Naive thymus-derived CD4-positive, alpha-beta T cell (primary cell): ENCODE results near the gene AKT1S1. TPM values are rescaled to one million over a fixed set of nuclear protein-coding genes. Genes with fewer than 3 reads are reported as not detected.
A peak's percentile ranks its signal among the peaks of the same experiment; 100 is the strongest.

Source experiments
- ATAC-seq: fragments of 150-1000 bp; cut with Tn5 transposase; 2 replicates; pipeline ENCODE4 v1.10.0; 2021; ENCODE audit warnings: mild to moderate bottlenecking, moderate library complexity
- CTCF ChIA-PET: fragments of 350-600 bp; sonication (Branson Sonifier 250); formaldehyde crosslinking; loops from one replicate; lab custom pipeline; 2021; ENCODE audit warnings: antibody characterized with exemption; lab: Charles Lee
- POLR2A ChIA-PET: fragments of 350-600 bp; sonication (Branson Sonifier 250); formaldehyde crosslinking; loops from one replicate; lab custom pipeline; 2021; ENCODE audit warnings: antibody characterized with exemption, inconsistent platforms; lab: Charles Lee
- DNase-seq, 9 donors: peaks; one replicate each; pipeline versions ENCODE4 v3.0.0 to v3.0.0-alpha.2; 2020 to 2022; ENCODE audit warnings: mixed read lengths in 1 of 9
- H3K27ac ChIP-seq: one replicate; pipeline ENCODE4 v1.7.0; 2013; ENCODE audit warnings: mild to moderate bottlenecking, low read depth, low read length, moderate library complexity
- H3K27me3 ChIP-seq, 2 donors: one replicate each; pipeline ENCODE4 v1.7.0; 2013; ENCODE audit warnings: low read length in 2 of 2, mild to moderate bottlenecking in 2 of 2, moderate library complexity in 2 of 2; ENCODE audit not compliant: control insufficient read depth in 2 of 2, insufficient read depth in 2 of 2
- H3K36me3 ChIP-seq, 3 experiments: 1 replicate in 2 of 3; 2 replicates in 1 of 3; pipeline ENCODE4 v1.7.0; 2013; ENCODE audit warnings: low read length in 3 of 3, mild to moderate bottlenecking in 3 of 3, moderate library complexity in 1 of 3; ENCODE audit not compliant: insufficient read depth in 3 of 3, control insufficient read depth in 2 of 3
- H3K4me1 ChIP-seq, 2 donors: one replicate each; pipeline ENCODE4 v1.7.0; 2013; ENCODE audit warnings: low read length in 2 of 2, mild to moderate bottlenecking in 2 of 2, moderate library complexity in 1 of 2; ENCODE audit not compliant: control insufficient read depth in 2 of 2, insufficient read depth in 2 of 2
- H3K4me3 ChIP-seq: 2 replicates; pipeline ENCODE4 v1.7.0; 2013; ENCODE audit warnings: mild to moderate bottlenecking, low read length
- H3K9me3 ChIP-seq, 3 experiments: 1 replicate in 2 of 3; 2 replicates in 1 of 3; pipeline ENCODE4 v1.7.0; 2013; ENCODE audit warnings: low read length in 3 of 3; ENCODE audit not compliant: control insufficient read depth in 2 of 3
- H3K27ac Mint-ChIP-seq, 9 donors: one replicate each; pipeline ENCODE4 v1.8.0; 2020 to 2022; ENCODE audit warnings: mixed read lengths in 9 of 9, mild to moderate bottlenecking in 8 of 9, moderate library complexity in 5 of 9, inconsistent platforms in 2 of 9
- H3K27me3 Mint-ChIP-seq, 5 donors: one replicate each; pipeline ENCODE4 v1.8.0; 2021 to 2022; ENCODE audit warnings: mixed read lengths in 5 of 5, mild to moderate bottlenecking in 1 of 5
- H3K36me3 Mint-ChIP-seq, 5 donors: one replicate each; pipeline ENCODE4 v1.8.0; 2020 to 2022; ENCODE audit warnings: mixed read lengths in 5 of 5, mild to moderate bottlenecking in 3 of 5, inconsistent platforms in 1 of 5
- H3K4me1 Mint-ChIP-seq, 7 donors: one replicate each; pipeline ENCODE4 v1.8.0; 2020 to 2022; ENCODE audit warnings: mixed read lengths in 7 of 7, mild to moderate bottlenecking in 3 of 7, inconsistent platforms in 1 of 7
- H3K4me3 Mint-ChIP-seq, 10 donors: one replicate each; pipeline ENCODE4 v1.8.0; 2020 to 2022; ENCODE audit warnings: mild to moderate bottlenecking in 10 of 10, mixed read lengths in 10 of 10, moderate library complexity in 6 of 10, inconsistent platforms in 2 of 10
- H3K9me3 Mint-ChIP-seq, 11 donors: one replicate each; pipeline ENCODE4 v1.8.0; 2020 to 2022; ENCODE audit warnings: mixed read lengths in 11 of 11, mild to moderate bottlenecking in 4 of 11, inconsistent platforms in 1 of 11, moderate library complexity in 1 of 11
- intact Hi-C, 2 donors: fragments of 100-400 bp; cut with micrococcal nuclease; formaldehyde crosslinking; loops; one replicate each; pipeline ENCODE4 v1.15.1; 2023
- polyA plus RNA-seq, 2 donors: library from polyadenylated mRNA; unstranded; fragments of 300-500 nt; fragmentation: Illumina TruSeq; gene quantifications; one replicate each; pipeline ENCODE4 v1.2.3, GENCODE V29; 2021
- total RNA-seq, 6 experiments: library from RNA in 5 of 6; stranded (reverse) in 5 of 6; gene quantifications; 1 replicate in 5 of 6; 2 replicates in 1 of 6; pipeline ENCODE4 v1.2.3 and lab custom pipeline; 2021 to 2026

The AKT1S1 gene
- total and polyA plus RNA-seq, 7 experiments from 2014 or later: 4.7 to 25.7 (median 17.3) TPM

- peak overlapping the region in 6 of 9 donors; percentile 1 to 78 (median 56) for H3K27ac Mint-ChIP-seq
- CTCF ChIA-PET: no interaction called here
- DNase-seq: no peak
Measured at GRCh38 chr19:49915271-49915670, 38.1 kb upstream of the AKT1S1 start.

GRCh38 chr19:49913720-49914119, 36.6 kb upstream of the AKT1S1 start:
- H3K36me3 ChIP-seq: peaks cover 0 to 66% (median 6%) of the 10 kb centered on the region in 3 experiments
- no peaks in the 10 kb centered on the region for H3K9me3 ChIP-seq
- H3K27me3 ChIP-seq: no peaks in the 10 kb centered on the region
- POLR2A ChIA-PET: no interaction called here
- no peak for ATAC-seq
- Mint-ChIP-seq H3K27ac (peak overlapping the region in 2 of 9 donors; percentile 45 to 50), H3K9me3 (no peaks in the 10 kb centered on the region), H3K27me3 (no peaks in the 10 kb centered on the region), H3K36me3 (peaks cover 0 to 38% (median 23%) of the 10 kb centered on the region in 5 donors), H3K4me1 (peaks cover 26 to 39% (median 31%) of the 10 kb centered on the region in 7 donors), H3K4me3 (no peak overlapping the region)
- intact Hi-C loops: no loop called here
- CTCF ChIA-PET: no interaction called here
- H3K4me3 ChIP-seq: no peak overlapping the region
- no peak overlapping the region for H3K27ac ChIP-seq
- no peak for DNase-seq
- no peaks in the 10 kb centered on the region for H3K4me1 ChIP-seq

More at GRCh38 chr19:49915271-49915670, 38.1 kb upstream of the AKT1S1 start:
- H3K4me1 ChIP-seq: no peaks in the 10 kb centered on the region
- H3K27me3 ChIP-seq: no peaks in the 10 kb centered on the region
- Mint-ChIP-seq H3K9me3 (no peaks in the 10 kb centered on the region), H3K36me3 (peaks cover 0 to 38% (median 23%) of the 10 kb centered on the region in 5 donors), H3K4me1 (peaks cover 28 to 43% (median 37%) of the 10 kb centered on the region in 7 donors), H3K27me3 (no peaks in the 10 kb centered on the region), H3K4me3 (no peak overlapping the region)
- POLR2A ChIA-PET: no interaction called here
- ATAC-seq: no peak
- H3K27ac ChIP-seq: no peak overlapping the region
- H3K9me3 ChIP-seq: no peaks in the 10 kb centered on the region
- intact Hi-C loops: no loop called here
- no peak overlapping the region for H3K4me3 ChIP-seq
- peaks cover 0 to 54% (median 6%) of the 10 kb centered on the region in 3 experiments for H3K36me3 ChIP-seq

GRCh38 chr19:49912965-49913685, 36.0 kb upstream of the AKT1S1 start:
- Histone ChIP-seq H3K4me3 (no peak overlapping the region), H3K9me3 (no peaks in the 10 kb centered on the region), H3K36me3 (peaks cover 0 to 68% (median 1%) of the 10 kb centered on the region in 3 experiments), H3K27ac (no peak overlapping the region), H3K4me1 (no peaks in the 10 kb centered on the region), H3K27me3 (no peaks in the 10 kb centered on the region)
- H3K36me3 Mint-ChIP-seq: peaks cover 0 to 39% (median 23%) of the 10 kb centered on the region in 5 donors
- peaks cover 23 to 43% (median 28%) of the 10 kb centered on the region in 7 donors for H3K4me1 Mint-ChIP-seq
- ChIA-PET CTCF (no interaction called here), POLR2A (no interaction called here)
- no peaks in the 10 kb centered on the region for H3K9me3 Mint-ChIP-seq
- ATAC-seq (no peak), DNase-seq (no peak)
- intact Hi-C loops: no loop called here
- no peaks in the 10 kb centered on the region for H3K27me3 Mint-ChIP-seq
- no peak overlapping the region for H3K4me3 Mint-ChIP-seq
- H3K27ac Mint-ChIP-seq: peak overlapping the region in 4 of 9 donors; percentile 45 to 61 (median 53)

GRCh38 chr19:49911381-49912145, 34.4 kb upstream of the AKT1S1 start:
- H3K27me3 ChIP-seq: no peaks in the 10 kb centered on the region
- H3K36me3 Mint-ChIP-seq: peaks cover 0 to 39% (median 20%) of the 10 kb centered on the region in 5 donors
- peak overlapping the region in 1 of 10 donors; percentile 65 for H3K4me3 Mint-ChIP-seq
- H3K36me3 ChIP-seq: peaks cover 0 to 69% (median 0%) of the 10 kb centered on the region in 3 experiments
- no peaks in the 10 kb centered on the region for H3K9me3 ChIP-seq
- H3K9me3 Mint-ChIP-seq: no peaks in the 10 kb centered on the region
- DNase-seq (peak in 1 of 9 donors; percentile 36), ATAC-seq (peak; percentile 89)
- ChIA-PET POLR2A (interaction anchor here (0.7 to 0.8 kb wide), 2 partner anchors 17 to 75 kb away, joined by 3 to 5 read pairs; no protein-coding TSS in a partner anchor), CTCF (interaction anchor here (0.6 kb wide), 1 partner anchor 441 kb away, joined by 5 read pairs; no protein-coding TSS in a partner anchor)
- H3K27ac Mint-ChIP-seq: peak overlapping the region; percentile 45 to 91 (median 79)
- peaks cover 16 to 53% (median 22%) of the 10 kb centered on the region in 7 donors for H3K4me1 Mint-ChIP-seq
- peak overlapping the region; percentile 47 for H3K27ac ChIP-seq
- no peaks in the 10 kb centered on the region for H3K4me1 ChIP-seq
- intact Hi-C loops: loop anchor here in 1 of 2 donors (2.0 kb wide), 1 partner anchor 15 kb away; the partner anchor contains the start of gene IL4I1
- no peak overlapping the region for H3K4me3 ChIP-seq
- H3K27me3 Mint-ChIP-seq: no peaks in the 10 kb centered on the region

- no peaks in the 10 kb centered on the region for H3K9me3 Mint-ChIP-seq
- H3K27me3 Mint-ChIP-seq: no peaks in the 10 kb centered on the region
- no peaks in the 10 kb centered on the region for H3K4me1 ChIP-seq
- no peaks in the 10 kb centered on the region for H3K9me3 ChIP-seq
- intact Hi-C loops: loop anchor here in 1 of 2 donors (2.0 kb wide), 1 partner anchor 13 kb away; the partner anchor contains the start of gene IL4I1
- H3K36me3 ChIP-seq: peaks cover 0 to 61% (median 0%) of the 10 kb centered on the region in 3 experiments
- peaks cover 0 to 36% (median 16%) of the 10 kb centered on the region in 5 donors for H3K36me3 Mint-ChIP-seq
- no peak overlapping the region for H3K4me3 Mint-ChIP-seq
- DNase-seq (no peak), ATAC-seq (no peak)
- H3K27ac Mint-ChIP-seq: peak overlapping the region in 1 of 9 donors; percentile 48
- CTCF ChIA-PET: no interaction called here
- H3K27me3 ChIP-seq: no peaks in the 10 kb centered on the region
- POLR2A ChIA-PET: interaction anchor here (0.6 kb wide), 1 partner anchor 60 kb away, joined by 3 read pairs; no protein-coding TSS in a partner anchor
- no peak overlapping the region for H3K4me3 ChIP-seq
- H3K27ac ChIP-seq: no peak overlapping the region
- peaks cover 17 to 60% (median 25%) of the 10 kb centered on the region in 7 donors for H3K4me1 Mint-ChIP-seq
Measured at GRCh38 chr19:49910179-49910578, 33.0 kb upstream of the AKT1S1 start.
